Measurements from ENCODE around the gene GSK3B.

DNA sequence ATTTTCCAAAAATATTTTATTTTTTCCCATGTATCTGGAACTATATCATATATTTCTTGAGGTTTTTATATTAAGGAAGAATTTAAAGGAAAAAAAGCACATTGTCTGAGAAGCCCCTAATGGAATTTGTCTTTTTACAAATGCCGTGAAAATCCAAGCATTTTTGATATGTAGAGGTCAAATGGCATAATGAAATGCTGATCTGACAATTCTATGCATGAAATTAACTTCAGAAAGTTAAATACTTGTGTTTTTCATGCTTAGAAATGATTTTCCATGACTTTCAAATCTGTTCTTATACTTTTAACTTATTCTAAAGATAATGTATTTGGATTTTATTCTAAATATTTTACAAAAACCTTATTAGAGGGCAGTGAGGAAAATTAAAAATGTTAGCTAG lies 193.1 kb downstream of the GSK3B start:
- TF ChIP-seq, protein P1, sequence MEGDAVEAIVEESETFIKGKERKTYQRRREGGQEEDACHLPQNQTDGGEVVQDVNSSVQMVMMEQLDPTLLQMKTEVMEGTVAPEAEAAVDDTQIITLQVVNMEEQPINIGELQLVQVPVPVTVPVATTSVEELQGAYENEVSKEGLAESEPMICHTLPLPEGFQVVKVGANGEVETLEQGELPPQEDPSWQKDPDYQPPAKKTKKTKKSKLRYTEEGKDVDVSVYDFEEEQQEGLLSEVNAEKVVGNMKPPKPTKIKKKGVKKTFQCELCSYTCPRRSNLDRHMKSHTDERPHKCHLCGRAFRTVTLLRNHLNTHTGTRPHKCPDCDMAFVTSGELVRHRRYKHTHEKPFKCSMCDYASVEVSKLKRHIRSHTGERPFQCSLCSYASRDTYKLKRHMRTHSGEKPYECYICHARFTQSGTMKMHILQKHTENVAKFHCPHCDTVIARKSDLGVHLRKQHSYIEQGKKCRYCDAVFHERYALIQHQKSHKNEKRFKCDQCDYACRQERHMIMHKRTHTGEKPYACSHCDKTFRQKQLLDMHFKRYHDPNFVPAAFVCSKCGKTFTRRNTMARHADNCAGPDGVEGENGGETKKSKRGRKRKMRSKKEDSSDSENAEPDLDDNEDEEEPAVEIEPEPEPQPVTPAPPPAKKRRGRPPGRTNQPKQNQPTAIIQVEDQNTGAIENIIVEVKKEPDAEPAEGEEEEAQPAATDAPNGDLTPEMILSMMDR (IDR thresholded peaks at IDR 0.05) = no peak
- no peak for TF ChIP-seq POLR2A (IDR thresholded peaks at IDR 0.05)
